HepG2 (cell line): ENCODE data around the gene PCGF2. TPM values are rescaled to one million over a fixed set of nuclear protein-coding genes. Genes with fewer than 3 reads are reported as not detected.

Experiments
- MXD3 ChIP-seq: IDR thresholded peaks from 2 replicates; pipeline ENCODE4 v1.6.1; 2016; ENCODE audit warnings: mild to moderate bottlenecking, missing biosample characterization, missing genetic modification reagents
- NCOR1 ChIP-seq: fragments of 200-600 bp; sonication (generic); IDR thresholded peaks from 2 replicates; pipeline ENCODE4 v1.7.0; 2017; ENCODE audit warnings: antibody characterized with exemption, low read length, borderline replicate concordance
- PHF21A ChIP-seq: sonication (generic); formaldehyde crosslinking; IDR thresholded peaks from 2 replicates; pipeline ENCODE4 v1.5.0; 2020; ENCODE audit warnings: mild to moderate bottlenecking, missing genetic modification reagents
- TMF1 ChIP-seq: sonication (generic); formaldehyde crosslinking; IDR thresholded peaks from 2 replicates; pipeline ENCODE4 v1.8.1; 2022; ENCODE audit warnings: low read depth, missing genetic modification reagents
- USF2 ChIP-seq, 2 experiments: sonication (generic) in 1 of 2; formaldehyde crosslinking in 1 of 2; IDR thresholded peaks; 2 replicates each; pipeline versions ENCODE4 v1.5.1 to v1.6.1; 2011 to 2020; ENCODE audit warnings: borderline replicate concordance in 1 of 2, low read depth in 1 of 2, low read length in 1 of 2, mild to moderate bottlenecking in 1 of 2, missing genetic modification reagents in 1 of 2, moderate library complexity in 1 of 2
- ZFX ChIP-seq: sonication (generic); formaldehyde crosslinking; IDR thresholded peaks from 2 replicates; pipeline ENCODE4 v1.4.0; 2020; ENCODE audit warnings: mild to moderate bottlenecking, low read depth, missing genetic modification reagents, moderate library complexity
- ZNF101 ChIP-seq: sonication (generic); formaldehyde crosslinking; IDR thresholded peaks from 2 replicates; pipeline ENCODE4 v1.4.0; 2020; ENCODE audit warnings: mild to moderate bottlenecking, low read depth, missing genetic modification reagents, borderline replicate concordance
- ZNF496 ChIP-seq: sonication (generic); formaldehyde crosslinking; IDR thresholded peaks from 2 replicates; pipeline ENCODE4 v1.8.1; 2023; ENCODE audit warnings: mild to moderate bottlenecking, moderate library complexity, missing genetic modification reagents; ENCODE audit not compliant: insufficient replicate concordance
- ZNF639 ChIP-seq: conservative IDR thresholded peaks from 2 replicates; pipeline ENCODE4 v1.6.1; 2018; ENCODE audit warnings: missing genetic modification reagents
- polyA plus RNA-seq, 8 experiments: library from polyadenylated mRNA; depleted of rRNA in 3 of 8; stranded (reverse) in 7 of 8; unstranded in 1 of 8; fragments of >200 nt; fragmentation: Illumina TruSeq in 4 of 8; extraction: Trizol in 4 of 8; gene quantifications; 2 replicates each; pipeline versions ENCODE4 v1.2.1 to v1.2.3, GENCODE V29; 2011 to 2016; ENCODE audit warnings: low read depth in 4 of 8, missing spikeins in 1 of 8, mixed read lengths in 1 of 8; ENCODE audit not compliant: insufficient read depth in 1 of 8
- total RNA-seq, 5 experiments: library from RNA; depleted of rRNA; stranded (reverse); fragments of >200 nt; fragmentation: Illumina TruSeq; extraction: Trizol; gene quantifications; 2 replicates each; pipeline ENCODE4 v1.2.3, GENCODE V29; 2016; ENCODE audit warnings: low read depth in 1 of 5
- TF ChIP-seq, protein P1 (sequence below): IDR thresholded peaks from 2 replicates; pipeline ENCODE4 v1.6.1; 2016
- TF ChIP-seq, protein P2 (sequence below): sonication (generic); formaldehyde crosslinking; IDR thresholded peaks from 2 replicates; pipeline ENCODE4 v1.4.0; 2020; ENCODE audit warnings: mild to moderate bottlenecking, missing genetic modification reagents
- TF ChIP-seq, protein P3 (sequence below): sonication (generic); formaldehyde crosslinking; IDR thresholded peaks from 2 replicates; pipeline ENCODE4 v1.4.0; 2020; ENCODE audit warnings: missing genetic modification reagents
- TF ChIP-seq, protein P4 (sequence below): sonication (generic); formaldehyde crosslinking; IDR thresholded peaks from 2 replicates; pipeline ENCODE4 v1.4.0; 2020; ENCODE audit warnings: missing genetic modification reagents, borderline replicate concordance
- TF ChIP-seq, protein P5 (sequence below): sonication (generic); formaldehyde crosslinking; IDR thresholded peaks from 2 replicates; pipeline ENCODE4 v1.8.0; 2022; ENCODE audit warnings: missing genetic modification reagents, mild to moderate bottlenecking, borderline replicate concordance

The PCGF2 gene
- total and polyA plus RNA-seq, 2 of the 13 experiments (the other 11 are each of a cell fraction or from before 2014, with no cell fraction given), result 11.6 to 29.4 TPM

DNA sequence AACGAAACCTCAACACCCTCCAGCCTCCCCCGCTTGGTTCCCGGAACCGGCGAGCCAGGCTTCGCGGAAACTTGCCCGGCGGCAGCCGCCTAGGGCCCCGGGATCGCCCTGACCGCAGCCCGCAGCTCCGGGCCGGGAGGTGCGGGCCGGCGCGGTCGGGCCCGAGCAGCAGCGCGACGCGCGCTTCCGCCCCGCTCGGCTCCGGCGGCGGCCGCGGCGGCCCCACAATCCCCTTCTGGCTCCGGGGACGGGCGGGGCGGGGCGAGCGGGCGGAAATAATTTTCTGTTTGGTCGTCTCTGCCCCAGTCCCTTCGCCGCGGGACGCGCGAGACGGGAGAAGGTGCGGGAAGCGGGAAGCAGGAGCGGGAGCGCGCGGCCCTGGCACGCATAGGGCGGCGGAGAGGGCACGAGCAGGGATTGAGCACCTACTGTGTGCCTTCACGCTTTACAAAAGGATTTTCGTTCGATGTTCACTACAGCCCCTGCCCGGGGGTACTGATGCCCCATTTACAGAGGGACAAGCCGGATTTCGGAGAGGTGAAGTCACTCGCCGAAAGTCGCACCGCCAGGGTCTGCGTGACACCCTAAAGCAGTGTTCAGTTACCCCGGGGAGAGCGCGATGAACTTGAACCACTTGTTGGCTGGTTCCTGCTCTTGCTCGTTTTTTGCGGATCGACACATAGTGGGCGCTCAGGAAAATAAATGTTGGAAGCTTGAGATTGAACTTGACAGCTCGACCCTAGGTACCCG lies 45.8 kb downstream of the PCGF2 start (continued):
- TF ChIP-seq USF2 (IDR thresholded peaks at IDR 0.05; ENCODE audit: low read depth, low read length), result no peak
- no peak for TF ChIP-seq USF2 (CRISPR knock-in tag; IDR thresholded peaks at IDR 0.05; ENCODE audit: borderline replicate concordance)
- TF ChIP-seq NCOR1, result peak; percentile 30; the same call in 1 of the 2 replicates
- TF ChIP-seq, protein P1, sequence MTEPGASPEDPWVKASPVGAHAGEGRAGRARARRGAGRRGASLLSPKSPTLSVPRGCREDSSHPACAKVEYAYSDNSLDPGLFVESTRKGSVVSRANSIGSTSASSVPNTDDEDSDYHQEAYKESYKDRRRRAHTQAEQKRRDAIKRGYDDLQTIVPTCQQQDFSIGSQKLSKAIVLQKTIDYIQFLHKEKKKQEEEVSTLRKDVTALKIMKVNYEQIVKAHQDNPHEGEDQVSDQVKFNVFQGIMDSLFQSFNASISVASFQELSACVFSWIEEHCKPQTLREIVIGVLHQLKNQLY, result 0 out of 2 replicates have a peak, but pooled peaks have one; percentile 19
- no peak for TF ChIP-seq ZNF496 (CRISPR knock-in tag)
- TF ChIP-seq PHF21A (CRISPR knock-in tag), result peak; percentile 88
- no peak for TF ChIP-seq ZNF101
- TF ChIP-seq, protein P2, sequence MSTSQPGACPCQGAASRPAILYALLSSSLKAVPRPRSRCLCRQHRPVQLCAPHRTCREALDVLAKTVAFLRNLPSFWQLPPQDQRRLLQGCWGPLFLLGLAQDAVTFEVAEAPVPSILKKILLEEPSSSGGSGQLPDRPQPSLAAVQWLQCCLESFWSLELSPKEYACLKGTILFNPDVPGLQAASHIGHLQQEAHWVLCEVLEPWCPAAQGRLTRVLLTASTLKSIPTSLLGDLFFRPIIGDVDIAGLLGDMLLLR (CRISPR knock-in tag), result peak; percentile 95
- TF ChIP-seq, protein P3, sequence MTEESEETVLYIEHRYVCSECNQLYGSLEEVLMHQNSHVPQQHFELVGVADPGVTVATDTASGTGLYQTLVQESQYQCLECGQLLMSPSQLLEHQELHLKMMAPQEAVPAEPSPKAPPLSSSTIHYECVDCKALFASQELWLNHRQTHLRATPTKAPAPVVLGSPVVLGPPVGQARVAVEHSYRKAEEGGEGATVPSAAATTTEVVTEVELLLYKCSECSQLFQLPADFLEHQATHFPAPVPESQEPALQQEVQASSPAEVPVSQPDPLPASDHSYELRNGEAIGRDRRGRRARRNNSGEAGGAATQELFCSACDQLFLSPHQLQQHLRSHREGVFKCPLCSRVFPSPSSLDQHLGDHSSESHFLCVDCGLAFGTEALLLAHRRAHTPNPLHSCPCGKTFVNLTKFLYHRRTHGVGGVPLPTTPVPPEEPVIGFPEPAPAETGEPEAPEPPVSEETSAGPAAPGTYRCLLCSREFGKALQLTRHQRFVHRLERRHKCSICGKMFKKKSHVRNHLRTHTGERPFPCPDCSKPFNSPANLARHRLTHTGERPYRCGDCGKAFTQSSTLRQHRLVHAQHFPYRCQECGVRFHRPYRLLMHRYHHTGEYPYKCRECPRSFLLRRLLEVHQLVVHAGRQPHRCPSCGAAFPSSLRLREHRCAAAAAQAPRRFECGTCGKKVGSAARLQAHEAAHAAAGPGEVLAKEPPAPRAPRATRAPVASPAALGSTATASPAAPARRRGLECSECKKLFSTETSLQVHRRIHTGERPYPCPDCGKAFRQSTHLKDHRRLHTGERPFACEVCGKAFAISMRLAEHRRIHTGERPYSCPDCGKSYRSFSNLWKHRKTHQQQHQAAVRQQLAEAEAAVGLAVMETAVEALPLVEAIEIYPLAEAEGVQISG (CRISPR knock-in tag), result peak; percentile 92
- peak; percentile 78 for TF ChIP-seq MXD3 (CRISPR knock-in tag)
- TF ChIP-seq, protein P4, sequence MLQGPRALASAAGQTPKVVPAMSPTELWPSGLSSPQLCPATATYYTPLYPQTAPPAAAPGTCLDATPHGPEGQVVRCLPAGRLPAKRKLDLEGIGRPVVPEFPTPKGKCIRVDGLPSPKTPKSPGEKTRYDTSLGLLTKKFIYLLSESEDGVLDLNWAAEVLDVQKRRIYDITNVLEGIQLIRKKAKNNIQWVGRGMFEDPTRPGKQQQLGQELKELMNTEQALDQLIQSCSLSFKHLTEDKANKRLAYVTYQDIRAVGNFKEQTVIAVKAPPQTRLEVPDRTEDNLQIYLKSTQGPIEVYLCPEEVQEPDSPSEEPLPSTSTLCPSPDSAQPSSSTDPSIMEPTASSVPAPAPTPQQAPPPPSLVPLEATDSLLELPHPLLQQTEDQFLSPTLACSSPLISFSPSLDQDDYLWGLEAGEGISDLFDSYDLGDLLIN, result peak; percentile 93; the same call in 1 of the 2 replicates
- TF ChIP-seq ZFX, result no peak; the same call in none of the 2 replicates
- TF ChIP-seq TMF1 (CRISPR knock-in tag), result no peak
- TF ChIP-seq, protein P5, sequence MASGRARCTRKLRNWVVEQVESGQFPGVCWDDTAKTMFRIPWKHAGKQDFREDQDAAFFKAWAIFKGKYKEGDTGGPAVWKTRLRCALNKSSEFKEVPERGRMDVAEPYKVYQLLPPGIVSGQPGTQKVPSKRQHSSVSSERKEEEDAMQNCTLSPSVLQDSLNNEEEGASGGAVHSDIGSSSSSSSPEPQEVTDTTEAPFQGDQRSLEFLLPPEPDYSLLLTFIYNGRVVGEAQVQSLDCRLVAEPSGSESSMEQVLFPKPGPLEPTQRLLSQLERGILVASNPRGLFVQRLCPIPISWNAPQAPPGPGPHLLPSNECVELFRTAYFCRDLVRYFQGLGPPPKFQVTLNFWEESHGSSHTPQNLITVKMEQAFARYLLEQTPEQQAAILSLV (CRISPR knock-in tag), result no peak
- peak; percentile 78; the same call in 1 of the 2 replicates for TF ChIP-seq ZNF639 (CRISPR knock-in tag)
